ENCODE measurements around the gene AGBL2.

The AGBL2 gene

DNA sequence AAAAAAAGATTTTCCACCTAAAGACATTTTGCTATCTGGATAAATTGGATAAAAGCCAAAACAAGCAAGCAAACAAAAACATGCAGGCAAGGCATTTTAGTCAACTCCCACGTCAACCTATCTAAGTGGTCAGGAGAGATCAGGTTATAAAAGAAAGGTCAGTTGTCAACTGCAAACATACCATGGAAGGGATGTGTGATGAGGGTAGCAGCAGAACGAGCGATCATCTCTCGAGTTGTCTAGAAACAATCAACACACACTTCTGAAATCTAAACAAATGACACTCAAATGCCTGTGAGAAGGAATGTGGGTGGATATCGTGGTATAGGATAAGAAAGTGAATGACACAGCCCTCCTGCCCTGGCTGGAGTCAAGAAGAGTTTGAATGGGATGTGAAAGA lies 83.7 kb downstream of the AGBL2 start:
- no peak for DNase-seq (ENCODE audit: low read depth in 3 of 3)

GRCh38 chr11:47628026-47628425 lies 87.1 kb downstream of the AGBL2 start:
- DNase-seq (ENCODE audit: low read depth in 3 of 3) = no peak

DNA sequence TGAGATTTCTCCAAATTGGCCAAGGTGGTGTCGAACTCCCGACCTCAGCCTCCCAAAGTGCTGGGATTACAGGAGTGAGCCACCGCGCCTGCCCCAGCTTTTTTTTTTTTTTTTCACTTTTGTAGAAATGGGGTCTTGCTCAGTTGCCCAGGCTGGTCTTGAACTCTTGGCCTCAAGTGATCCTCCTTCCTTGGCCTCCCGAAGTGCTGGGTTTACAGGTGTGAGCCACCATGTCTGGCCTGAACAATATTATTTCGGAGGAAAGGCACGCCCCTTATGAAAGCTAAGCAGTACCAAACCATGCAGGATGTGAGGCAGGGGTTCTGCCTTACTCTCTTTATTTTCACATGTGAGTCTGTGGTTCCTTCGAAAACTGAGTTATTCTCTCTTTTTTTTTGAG lies 88.9 kb downstream of the AGBL2 start:
- DNase-seq (ENCODE audit: low read depth in 3 of 3) = no peak

GRCh38 chr11:47620836-47621378 lies 94.3 kb downstream of the AGBL2 start:
- DNase-seq (ENCODE audit: low read depth in 3 of 3) = no peak

- DNase-seq (ENCODE audit: low read depth in 3 of 3) = no peak
These were observed 97.8 kb downstream of the AGBL2 start for GRCh38 chr11:47617417-47617809.

- DNase-seq (ENCODE audit: low read depth in 3 of 3) = no peak
These were observed 98.3 kb downstream of the AGBL2 start for GRCh38 chr11:47616726-47617416.

DNA sequence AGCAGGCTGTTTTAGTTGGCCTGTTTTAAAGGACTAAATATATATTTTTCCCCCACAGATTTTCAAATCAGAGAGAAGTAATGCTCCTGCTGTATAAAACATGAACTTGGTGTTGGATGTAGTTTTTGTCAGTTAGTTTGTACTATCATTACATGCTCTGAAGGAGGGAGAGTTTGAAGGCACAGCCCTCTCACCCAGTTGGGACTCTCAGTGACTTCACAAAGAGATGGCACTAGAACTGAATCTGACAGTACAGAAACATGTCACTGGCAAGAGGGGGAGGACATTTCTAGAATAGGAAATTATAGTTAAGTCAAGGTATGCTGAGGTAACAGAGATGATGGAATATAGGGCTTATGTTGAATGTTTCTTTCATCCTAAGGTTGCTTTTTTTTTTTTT lies 99.9 kb downstream of the AGBL2 start:
- DNase-seq (ENCODE audit: low read depth in 3 of 3) = no peak

DNA sequence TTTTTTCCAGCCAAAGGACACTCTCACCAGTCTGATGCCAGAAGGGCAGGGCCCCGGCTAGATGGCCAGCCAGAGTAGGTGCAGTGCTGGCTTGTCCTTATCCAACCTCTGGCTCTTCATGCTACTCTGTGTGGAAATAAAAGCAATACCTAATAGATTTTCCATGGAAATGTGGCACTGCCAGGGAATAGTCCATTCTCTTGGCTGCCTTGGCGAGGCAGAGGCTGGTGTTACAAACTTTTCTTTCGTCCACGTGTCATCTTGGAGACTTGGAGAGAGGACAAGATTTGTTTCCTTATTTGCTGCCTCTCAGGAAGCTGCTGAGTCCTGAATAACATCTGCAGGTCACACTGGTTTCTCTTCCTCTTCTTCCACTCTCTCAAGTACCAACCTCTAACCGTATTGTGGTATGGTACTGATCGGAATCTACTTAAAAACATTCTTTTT lies 103.8 kb downstream of the AGBL2 start:
- DNase-seq (ENCODE audit: low read depth in 3 of 3) = no peak

- no peak for DNase-seq (ENCODE audit: low read depth in 3 of 3)
These were observed 105.5 kb downstream of the AGBL2 start for GRCh38 chr11:47609675-47610074.

All from stimulated activated CD4-positive, alpha-beta T cell treated with anti-CD3 and anti-CD28 coated beads, TNF-alpha, amount 100 ng/mL, for 24 hours (primary cell).